ENCODE measurements around the gene HOXB1. TPM values are rescaled to one million over a fixed set of nuclear protein-coding genes. Genes with fewer than 3 reads are reported as not detected.
"Not testable (repeated sequence)": the region's sequence is repeated elsewhere in the genome, so short reads cannot be mapped to it uniquely, and the experiment has no call there.

The HOXB1 gene
- total RNA-seq, 1 donor from 2014 or later, result 0.31 TPM

DNA sequence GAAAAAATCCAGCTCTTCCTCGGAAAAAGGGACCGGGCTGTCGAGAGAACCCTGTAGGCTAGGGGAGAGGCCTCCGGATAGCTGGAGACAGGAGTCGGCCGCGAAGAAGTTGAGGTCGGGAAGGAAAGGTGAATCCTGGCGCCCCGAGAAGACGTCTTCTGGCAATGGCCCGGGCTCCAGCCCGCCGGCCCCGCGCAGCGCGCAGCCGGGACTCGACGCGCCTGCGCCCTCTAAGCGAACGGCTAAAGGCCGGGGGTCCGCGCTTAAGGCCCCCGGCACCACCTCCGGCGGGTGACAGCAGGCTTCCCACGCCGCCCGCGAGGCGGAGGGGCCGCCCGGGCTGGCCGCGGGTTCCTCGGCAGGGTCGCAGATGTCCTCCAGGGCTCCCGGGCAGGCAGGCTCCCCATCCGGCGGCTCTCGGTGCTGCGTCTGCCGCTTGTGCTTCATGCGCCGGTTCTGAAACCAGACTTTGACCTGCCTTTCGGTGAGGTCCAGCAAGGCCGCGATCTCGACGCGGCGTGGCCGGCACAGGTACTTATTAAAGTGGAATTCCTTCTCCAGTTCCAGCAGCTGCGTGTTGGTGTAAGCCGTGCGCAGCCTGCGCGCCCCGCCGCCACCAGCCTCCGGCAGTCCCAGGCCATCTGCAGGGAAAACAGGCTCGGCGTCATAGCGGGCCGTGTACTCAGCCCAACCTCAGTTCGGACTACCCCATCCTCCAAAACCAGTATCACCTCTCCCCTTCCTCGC lies 12.5 kb upstream of the HOXB1 start:
- DNase-seq (ENCODE audit: low spot score), result no peak

DNA sequence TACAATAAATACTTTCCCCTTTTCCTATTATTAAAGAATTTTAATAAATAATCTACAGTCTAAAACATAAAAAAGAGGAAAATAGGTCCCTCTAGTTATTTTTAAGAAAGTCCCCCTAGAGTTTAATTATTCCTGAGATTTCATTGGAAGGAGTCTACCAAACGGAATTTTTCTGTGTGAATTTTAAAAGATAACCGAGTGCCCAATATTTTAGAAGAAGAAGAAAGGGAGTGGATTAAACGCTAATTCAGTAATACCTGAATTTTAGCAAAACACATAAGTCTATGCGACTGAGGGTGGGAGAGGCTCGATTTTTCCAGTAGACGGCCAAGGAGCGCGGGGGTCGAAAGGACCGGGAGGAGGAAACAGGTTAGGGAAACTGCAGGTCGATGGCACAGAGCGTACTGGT lies 11.9 kb upstream of the HOXB1 start:
- DNase-seq (ENCODE audit: low spot score), result no peak

DNA sequence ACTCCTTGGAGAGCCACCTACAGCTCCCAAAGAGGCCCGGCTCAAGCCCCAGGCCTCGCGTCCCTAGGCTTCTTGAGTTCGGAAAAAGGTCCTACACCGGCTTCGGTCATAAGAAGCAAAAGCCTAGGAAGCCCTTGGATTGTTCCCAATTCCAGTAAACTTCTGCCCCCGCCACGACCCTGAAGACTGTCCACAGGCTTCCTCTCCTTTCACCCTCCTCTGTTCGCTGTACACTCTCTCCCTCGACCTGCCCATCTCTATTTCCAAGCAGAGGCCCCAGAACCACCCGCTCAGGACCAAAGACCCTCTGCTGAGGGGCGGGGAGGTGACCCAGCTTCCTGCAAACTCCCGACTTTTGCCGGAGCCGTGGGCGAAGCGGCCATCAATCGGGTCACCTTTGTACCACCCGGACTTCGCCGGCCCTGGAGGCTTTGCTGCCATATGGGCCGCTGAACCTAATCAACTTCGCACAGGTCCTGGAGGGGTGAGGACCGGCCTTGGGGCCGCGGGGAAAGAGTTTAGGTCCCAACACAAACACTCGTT lies 11.4 kb upstream of the HOXB1 start:
- no peak for DNase-seq (ENCODE audit: low spot score)

DNA sequence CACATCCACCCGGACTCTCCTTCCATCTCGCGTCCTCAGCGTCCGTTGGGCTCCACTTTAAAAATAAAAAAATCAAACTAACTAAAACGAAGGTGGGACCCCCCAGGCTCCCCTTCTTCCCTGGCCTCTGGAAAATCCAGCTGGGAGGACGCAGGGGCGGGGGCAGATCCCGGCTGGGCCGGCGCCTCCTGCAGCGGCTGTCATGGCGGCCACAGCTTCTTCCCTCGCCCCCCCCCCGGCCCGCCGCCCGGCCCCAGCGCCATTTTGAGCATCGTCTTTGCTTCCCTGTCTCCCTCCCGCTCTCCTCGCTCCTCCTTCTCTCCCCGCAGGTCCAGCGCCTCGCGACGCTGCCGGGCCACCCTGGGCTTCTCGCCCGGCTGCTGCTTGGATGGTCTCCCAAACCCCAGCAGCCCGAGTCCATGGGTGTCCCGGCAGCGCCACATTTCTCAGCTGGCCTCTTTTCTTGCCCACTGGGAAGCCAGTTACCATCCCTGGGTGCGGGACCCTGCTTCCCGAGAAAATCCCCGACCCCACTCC lies 10.8 kb upstream of the HOXB1 start:
- DNase-seq (ENCODE audit: low spot score), result no peak

DNA sequence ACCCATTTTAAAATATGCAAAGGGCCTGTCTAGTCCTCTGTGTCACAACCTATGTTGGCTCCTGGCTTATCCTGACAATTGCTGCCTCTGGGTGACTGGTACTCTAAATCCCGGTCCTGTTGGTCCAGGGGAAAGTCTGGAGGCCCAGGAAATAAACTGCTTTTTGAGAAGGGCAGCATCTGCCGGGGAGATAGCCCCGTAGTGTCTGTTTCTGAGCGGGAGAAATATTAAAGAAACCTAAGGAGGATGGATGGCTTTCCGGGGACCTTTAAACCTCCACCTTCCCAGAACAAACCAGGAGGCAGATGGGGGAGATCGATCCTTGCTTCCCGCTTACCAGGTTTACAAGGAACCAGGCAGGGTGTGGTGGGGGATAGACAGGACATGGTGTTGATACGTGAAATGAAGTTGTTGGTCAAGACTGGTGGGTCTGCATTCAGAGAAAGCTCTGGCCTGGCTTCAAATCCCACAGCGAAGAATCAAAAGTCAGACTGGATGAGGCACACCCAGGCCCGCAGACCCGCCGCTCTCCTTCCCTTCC lies 10.3 kb upstream of the HOXB1 start:
- no peak for DNase-seq (ENCODE audit: low spot score)

DNA sequence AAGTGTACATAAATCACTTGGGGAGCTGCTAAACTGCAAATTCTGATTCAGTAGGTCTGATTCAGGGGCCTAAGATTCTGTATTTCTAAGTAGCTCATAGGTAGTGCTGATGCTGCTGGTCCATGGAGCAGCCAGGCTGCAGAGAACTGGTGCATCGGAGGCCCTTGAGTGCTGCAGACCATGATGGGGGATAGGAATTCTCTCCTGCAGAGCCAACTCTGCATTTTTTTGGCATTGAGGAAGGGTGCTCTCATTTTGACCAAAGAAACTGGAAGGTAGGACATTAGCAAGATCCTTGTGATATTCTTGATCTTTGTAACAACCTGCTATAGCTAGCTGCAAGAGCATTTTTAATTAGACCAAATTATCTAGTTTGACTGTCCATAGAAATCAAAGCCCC lies 9.4 kb upstream of the HOXB1 start:
- no peak for DNase-seq (ENCODE audit: low spot score)

DNA sequence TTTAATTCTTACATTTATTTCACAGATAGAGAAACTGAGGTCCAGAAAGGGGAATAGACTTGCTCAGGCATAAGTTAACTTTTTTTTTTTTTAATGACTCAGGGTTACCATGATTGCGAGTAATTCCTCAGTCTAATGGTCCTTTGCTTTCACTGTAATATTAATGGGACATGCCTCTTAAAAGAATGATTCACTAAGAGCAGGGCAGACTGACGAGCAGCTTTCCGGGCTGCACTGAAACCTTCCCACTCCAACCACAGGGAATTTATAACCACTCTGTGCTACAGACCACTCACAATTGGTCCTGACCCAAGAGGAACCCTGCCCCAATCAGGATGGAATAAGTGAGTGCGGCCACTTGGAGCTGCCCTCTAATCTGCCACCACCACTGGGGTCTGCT lies 8.4 kb upstream of the HOXB1 start:
- DNase-seq (ENCODE audit: low spot score), result no peak

DNA sequence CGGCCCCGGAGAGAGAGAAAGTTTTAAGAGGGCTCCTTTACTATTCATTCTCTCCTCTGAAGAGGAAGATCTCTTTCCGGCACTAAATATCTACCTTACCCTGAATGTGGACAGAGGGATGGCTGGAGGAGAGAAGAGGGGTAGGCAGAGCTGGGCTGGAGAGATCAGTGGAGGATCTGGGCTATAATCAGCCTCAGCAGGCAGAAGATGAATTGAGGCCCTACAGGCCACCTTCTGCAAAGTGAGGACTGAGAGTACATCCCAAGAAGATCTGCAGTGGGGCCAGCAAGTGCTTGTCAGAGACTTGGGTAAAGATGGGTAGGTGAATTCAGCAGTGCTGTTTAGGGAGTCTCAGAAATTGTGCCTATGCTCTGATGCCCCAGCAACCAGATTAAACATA lies 6.5 kb upstream of the HOXB1 start:
- no peak for DNase-seq (ENCODE audit: low spot score)

DNA sequence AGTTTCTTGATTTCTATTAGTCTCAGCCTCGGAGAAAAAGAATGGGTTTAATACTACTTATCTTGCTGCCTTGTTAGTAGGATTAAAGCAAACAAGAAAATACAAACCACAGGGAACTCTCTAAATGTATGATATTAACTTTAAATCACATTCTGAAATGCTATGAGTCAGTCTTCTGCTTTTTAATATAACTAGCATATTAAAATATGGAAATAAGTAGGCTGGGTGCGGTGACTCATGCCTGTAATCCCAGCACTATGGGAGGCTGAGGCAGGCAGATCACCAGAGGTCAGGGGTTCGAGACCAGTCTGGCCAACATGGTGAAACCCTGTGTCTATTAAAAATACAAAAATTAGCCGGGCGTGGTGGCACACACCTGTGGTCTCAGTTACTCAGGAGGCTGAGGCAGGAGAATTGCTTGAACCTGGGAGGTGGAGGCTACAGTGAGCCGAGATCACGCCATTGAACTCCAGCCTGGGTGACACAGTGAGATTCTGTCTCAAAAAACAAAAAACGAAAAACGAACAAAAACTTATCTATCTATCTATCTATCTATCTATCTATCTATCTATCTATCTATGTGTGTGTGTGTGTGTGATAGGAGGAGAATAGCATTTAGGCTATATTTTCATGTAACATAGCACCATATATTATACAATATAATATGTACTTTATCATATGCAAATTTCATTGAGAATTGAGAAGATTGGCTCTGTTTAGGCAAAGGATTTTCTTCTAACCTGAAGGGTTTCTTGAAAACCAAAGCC lies 5.2 kb upstream of the HOXB1 start:
- DNase-seq (ENCODE audit: low spot score), result not testable (repeated sequence)

DNA sequence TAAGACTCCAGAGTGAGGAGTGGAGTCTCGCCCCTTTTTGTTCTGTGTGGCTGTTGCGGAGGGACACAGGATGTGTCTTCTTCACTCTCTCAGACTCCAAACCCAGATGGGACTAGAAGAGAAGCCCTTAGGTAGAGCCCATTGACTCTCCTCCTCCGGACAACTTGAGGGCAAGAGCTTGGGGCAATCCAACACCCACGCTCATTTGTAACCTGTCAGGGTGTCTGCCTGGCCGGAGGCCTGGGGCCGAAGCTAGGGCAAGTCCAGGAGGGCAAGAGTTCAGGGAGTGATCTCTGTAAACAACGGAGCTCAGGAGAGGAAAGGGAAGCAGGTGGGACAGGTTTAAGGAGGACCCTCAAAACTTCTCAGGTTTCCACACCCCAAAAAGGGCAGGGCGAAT lies 1.4 kb upstream of the HOXB1 start:
- no peak for DNase-seq (ENCODE audit: low spot score)

DNA sequence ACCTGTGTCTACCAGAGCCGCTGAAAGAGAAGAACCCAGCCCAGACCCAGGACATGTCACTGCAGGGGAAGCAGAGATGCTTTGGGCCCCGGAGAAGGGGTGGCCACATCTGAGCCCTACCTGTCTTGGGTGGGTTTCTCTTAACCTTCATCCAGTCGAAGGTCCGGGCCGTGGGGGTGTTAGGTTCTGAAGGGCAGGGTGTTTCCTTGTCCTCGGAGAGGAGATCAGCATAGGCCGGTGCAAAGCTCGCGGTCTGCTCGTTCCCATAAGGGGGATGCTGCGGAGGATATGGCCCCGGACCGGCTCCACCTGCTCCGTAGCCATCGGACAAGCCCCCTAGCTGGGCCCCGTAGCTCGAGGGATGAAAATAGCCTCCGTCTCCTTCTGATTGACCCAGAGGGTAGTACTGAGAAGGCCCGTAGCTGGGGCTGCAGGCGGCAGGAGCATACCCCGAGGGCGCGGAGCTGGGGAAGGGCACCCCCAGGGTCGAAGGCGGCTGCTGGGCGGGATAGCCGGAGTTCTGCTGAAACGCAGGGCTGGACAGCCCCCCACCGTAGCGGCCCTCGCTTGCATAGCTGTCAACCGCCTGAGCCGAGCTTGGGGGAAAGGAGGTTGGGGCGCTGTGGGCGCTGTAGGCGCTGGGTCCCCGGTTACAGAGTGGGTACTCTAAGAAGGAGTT lies 464 bp downstream of the HOXB1 start:
- DNase-seq (ENCODE audit: low spot score), result no peak

DNA sequence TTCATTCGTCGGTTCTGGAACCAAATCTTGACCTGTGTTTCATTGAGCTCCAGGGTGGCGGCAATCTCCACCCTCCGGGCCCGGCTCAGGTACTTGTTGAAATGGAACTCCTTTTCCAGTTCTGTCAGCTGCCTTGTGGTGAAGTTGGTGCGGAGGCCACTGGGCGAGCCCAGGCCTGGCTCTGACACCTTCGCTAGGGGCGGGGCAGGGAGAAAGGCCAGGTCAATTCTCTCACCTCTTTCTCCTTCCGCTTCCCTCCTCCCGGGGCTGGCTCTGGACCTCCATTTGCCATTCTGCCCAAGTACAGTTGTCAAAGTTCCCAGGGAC lies 1.2 kb downstream of the HOXB1 start:
- DNase-seq (ENCODE audit: low spot score), result peak; percentile 76

DNA sequence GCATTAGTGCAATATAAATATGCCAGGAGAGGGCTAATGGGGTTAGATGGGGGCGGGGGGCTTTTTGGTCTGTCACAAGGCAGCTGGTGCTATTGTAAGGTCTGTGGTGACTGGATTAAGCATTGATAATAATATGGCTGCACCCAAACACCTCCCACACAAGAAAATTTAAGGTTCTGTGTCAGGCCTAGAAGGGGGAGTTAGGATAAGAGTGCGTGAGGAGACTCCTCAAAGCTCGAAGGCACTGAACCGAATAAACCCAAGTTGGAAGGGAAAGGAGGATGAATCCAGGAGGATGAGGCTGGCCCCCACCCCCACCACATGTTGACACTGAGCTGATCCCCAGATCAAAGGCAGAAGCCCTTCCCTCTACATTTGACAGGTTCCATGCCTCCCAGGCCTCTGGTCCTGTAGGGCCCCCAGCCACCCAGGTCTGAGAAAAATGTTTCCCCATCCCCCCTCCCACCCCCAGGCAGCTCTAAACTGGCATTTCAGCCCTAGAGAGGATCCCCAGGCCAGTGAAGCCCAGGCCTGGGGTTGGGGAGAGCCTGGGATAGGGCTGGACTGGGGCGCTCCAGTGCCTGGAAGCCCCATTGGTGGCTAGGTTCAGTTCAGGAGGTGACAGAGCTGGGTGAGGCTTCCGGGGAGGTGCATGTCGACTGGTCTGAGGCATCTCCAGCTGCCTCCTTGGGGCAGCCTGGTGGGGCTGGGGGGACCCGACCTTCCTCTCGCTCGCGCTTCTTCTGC lies 1.7 kb downstream of the HOXB1 start:
- DNase-seq (ENCODE audit: low spot score), result no peak

DNA sequence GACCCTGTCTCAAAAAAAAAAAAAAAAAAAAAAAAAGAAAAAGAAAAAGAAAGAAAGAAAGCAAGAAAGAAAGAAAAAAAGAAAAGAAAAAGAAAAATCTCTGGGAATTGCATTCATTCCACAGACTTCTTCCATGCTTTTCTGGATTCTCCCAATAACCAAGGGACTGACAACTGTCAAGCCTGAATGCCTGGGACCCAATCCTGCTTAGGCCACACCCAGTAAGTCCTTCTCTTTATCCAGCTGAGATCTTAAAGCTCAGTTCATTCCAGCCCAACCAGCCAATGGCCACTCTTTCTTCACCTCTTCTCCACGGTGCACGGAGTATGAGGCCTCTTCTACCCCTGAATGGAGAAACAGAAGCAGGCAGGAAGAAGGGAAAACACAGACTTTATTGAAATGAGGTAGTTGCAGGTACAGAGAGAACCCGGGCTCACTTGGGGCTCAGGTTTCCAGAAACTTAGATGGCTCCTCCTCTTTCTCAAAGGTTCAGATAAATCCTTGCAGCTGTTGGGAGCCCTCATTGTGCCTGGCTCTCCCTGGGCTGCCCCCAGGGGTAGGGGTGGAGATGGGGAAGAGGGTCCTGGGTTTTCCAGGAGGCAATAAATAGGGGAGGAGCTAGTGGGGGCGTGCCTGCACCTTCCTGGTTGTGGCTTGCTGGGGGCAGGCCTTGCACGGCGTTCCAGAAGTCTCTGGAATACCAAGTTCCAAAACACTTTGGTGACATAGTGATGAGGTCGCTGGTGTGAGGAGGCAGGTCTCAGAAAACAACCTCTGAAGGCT lies 2.5 kb downstream of the HOXB1 start:
- DNase-seq (ENCODE audit: low spot score), result no peak

DNA sequence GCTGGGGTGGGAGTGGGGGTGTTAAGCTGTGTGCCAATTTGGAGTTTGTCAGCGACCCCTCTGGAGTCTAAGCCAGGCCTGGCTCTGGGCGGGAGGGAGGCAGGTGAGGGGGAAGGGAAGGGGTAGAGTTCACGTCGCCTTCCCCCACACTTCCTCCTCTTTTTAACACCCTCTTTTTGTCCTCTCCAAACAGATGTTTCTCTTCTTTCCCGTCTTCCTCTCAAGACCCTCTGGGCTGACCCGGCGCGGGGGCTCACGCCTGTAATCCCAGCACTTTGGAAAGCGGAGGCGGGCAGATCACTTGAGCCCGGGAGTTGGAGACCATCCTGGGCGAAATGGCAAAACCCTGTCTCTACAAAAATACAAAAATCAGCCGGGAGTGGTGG lies 3.3 kb downstream of the HOXB1 start:
- no peak for DNase-seq (ENCODE audit: low spot score)

DNA sequence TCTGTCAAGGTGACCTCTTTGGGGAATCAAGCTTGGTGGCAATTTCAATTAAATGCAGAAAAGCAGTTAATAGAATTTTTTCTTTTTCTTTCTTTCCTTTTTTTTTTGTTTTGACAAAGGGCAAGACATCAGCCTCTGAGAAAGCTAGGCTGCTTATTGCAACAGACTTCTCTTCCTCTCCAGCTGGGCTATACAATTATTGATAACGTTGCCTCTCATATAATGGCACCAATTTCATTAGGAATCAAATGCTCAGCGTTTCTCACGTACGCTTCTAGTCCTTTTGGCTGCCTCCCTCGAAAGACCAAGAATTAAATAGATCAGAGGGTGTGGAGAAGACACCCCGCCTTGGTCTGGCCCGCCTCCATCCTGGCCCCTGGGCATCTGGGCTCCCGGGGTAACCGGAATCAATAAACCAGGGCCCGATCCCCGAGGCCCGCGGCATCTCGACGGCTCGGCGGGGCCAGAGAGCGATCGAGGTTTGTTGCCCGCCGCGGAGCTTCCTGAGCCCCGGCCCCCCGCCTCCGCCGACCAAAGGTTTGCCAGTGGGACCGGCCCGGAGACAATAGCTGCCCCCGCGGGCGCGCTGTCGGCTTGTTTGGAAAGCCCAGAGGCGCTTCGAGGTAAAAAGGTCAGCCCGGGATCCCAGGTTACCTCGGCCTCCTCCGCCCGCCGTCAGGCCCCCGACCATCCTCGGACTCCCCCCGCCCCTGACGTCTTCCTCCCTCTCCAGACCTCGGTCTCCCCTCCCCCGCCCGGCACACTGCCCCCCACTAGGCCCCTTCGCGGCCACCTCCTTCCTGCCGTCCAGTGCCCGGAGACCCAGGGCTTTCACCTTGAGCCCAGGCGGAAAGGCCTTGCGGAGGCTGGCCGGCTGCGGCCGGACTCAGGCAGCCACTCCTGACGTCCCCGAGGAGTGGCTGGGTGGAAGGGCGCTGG lies 3.9 kb downstream of the HOXB1 start:
- no peak for DNase-seq (ENCODE audit: low spot score)

DNA sequence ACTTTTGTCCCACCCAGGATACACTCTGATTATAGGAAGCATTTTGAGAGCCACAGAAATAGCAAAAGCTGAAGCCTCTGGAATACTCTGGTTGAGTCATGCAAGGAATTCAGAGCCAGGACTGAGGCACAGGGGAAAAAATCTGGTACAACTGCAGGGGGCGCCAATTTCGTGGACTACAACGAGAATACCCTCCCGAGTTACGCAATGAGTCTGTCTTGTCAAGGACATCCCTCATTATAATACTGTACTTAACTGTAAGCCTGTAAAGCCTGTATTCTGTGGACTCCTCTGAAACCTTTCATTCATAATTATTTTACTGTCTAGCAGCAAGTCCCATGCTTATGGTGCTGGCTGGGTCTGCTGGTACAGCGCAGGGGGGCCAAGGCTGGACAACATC lies 7.8 kb downstream of the HOXB1 start:
- no peak for DNase-seq (ENCODE audit: low spot score)

DNA sequence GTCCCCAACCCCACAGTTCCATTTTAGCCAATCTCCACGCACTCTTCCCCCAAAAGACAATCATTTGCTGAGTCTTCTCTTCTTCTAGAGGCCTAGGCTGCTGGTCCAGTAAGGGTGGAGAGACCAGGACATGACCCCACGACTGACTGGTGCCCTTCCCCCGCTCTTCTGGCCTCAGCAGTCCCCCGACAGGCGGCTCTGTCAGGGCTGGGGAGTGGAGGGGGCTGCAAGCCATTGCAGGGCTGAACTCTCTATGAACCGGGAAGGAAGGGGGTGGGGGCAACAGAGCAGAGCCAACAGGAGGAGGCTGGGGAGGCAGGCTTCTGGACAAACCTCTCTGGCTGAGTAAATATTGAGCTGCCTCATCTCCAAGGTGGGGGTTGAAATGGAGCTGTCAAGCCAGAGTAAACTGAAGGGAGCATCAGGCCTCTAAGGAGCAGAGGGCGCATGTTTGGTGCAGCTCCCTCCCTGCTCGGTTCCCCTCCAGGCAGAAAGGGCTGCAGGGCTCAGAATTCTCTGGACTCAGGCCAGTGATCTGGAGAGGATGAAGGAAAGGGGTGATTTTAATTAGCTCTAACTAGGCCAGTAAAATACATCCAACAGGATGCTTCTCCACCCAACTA lies 8.7 kb downstream of the HOXB1 start:
- DNase-seq (ENCODE audit: low spot score), result no peak

DNA sequence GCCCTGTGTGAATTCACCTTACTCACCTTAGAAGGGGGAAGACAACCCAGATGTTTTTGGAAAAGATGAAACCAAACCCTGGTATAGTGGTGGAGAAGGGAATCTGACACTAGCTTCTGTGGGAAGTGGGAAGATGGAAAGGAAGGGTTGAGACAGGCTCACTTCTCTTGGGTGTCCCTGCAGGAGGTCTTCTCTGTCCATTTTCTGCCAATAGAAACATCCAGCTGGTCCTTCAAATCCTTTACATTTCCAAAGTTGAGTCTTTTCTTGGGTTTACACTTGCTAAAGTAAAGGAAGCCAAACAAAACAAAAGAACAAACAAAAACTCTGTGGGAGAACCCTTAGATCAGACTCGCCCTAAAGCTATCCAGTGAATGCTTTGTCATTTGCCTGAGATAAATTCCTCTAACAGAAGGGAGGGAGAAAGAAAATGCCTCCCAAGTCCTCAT lies 10.2 kb downstream of the HOXB1 start:
- DNase-seq (ENCODE audit: low spot score), result no peak

Measured in ureter (tissue), 1 donor.